GM18526 (cell line): ENCODE results near the gene HTRA1.

Experiments used
- POLR2A ChIP-seq: IDR thresholded peaks from 3 replicates; pipeline ENCODE4 v1.6.1; 2011; ENCODE audit not compliant: insufficient read length; ENCODE audit errors: extremely low read depth

The HTRA1 gene

GRCh38 chr10:122476333-122476695 is 15.0 kb downstream of the HTRA1 start:
- TF ChIP-seq POLR2A, result no peak

- no peak for TF ChIP-seq POLR2A
These were observed 16.1 kb downstream of the HTRA1 start for GRCh38 chr10:122477436-122477835.

GRCh38 chr10:122478971-122479370 is 17.6 kb downstream of the HTRA1 start:
- no peak for TF ChIP-seq POLR2A

- TF ChIP-seq POLR2A, result no peak
These were observed 18.9 kb downstream of the HTRA1 start for GRCh38 chr10:122480146-122480833.

- no peak for TF ChIP-seq POLR2A
These were observed 20.1 kb downstream of the HTRA1 start for GRCh38 chr10:122481296-122482056.

GRCh38 chr10:122484276-122485060 is 23.1 kb downstream of the HTRA1 start:
- TF ChIP-seq POLR2A, result no peak

- TF ChIP-seq POLR2A, result no peak
These were observed 24.3 kb downstream of the HTRA1 start for GRCh38 chr10:122485670-122486069.

GRCh38 chr10:122486406-122487080 is 25.2 kb downstream of the HTRA1 start:
- no peak for TF ChIP-seq POLR2A

- TF ChIP-seq POLR2A, result no peak
These were observed 25.9 kb downstream of the HTRA1 start for GRCh38 chr10:122487174-122487765.

- TF ChIP-seq POLR2A, result no peak
These were observed 28.9 kb downstream of the HTRA1 start for GRCh38 chr10:122490268-122490667.

GRCh38 chr10:122490786-122491680 is 29.7 kb downstream of the HTRA1 start:
- no peak for TF ChIP-seq POLR2A

- no peak for TF ChIP-seq POLR2A
These were observed 30.7 kb downstream of the HTRA1 start for GRCh38 chr10:122492006-122492405.

- TF ChIP-seq POLR2A, result no peak
These were observed 31.7 kb downstream of the HTRA1 start for GRCh38 chr10:122492999-122493481.

- TF ChIP-seq POLR2A, result no peak
These were observed 32.4 kb downstream of the HTRA1 start for GRCh38 chr10:122493761-122494160.
